IgD-negative memory B cell (primary cell): ENCODE data around the gene COPS9. TPM values are rescaled to one million over a fixed set of nuclear protein-coding genes. Genes with fewer than 3 reads are reported as not detected.
A peak's percentile ranks its signal among the peaks of the same experiment; 100 is the strongest.

Source experiments
- H3K27ac Mint-ChIP-seq, 3 donors: one replicate each; pipeline ENCODE4 v1.8.0; 2020 to 2022; ENCODE audit warnings: mild to moderate bottlenecking in 3 of 3, mixed read lengths in 3 of 3, moderate library complexity in 1 of 3
- H3K27me3 Mint-ChIP-seq: one replicate; pipeline ENCODE4 v1.8.0; 2021; ENCODE audit warnings: mixed read lengths
- H3K36me3 Mint-ChIP-seq: one replicate; pipeline ENCODE4 v1.8.0; 2020; ENCODE audit warnings: mild to moderate bottlenecking, mixed read lengths
- H3K4me1 Mint-ChIP-seq, 3 donors: one replicate each; pipeline ENCODE4 v1.8.0; 2020 to 2022; ENCODE audit warnings: mixed read lengths in 3 of 3, mild to moderate bottlenecking in 1 of 3
- H3K4me3 Mint-ChIP-seq, 4 donors: one replicate each; pipeline ENCODE4 v1.8.0; 2020 to 2022; ENCODE audit warnings: mild to moderate bottlenecking in 4 of 4, mixed read lengths in 4 of 4, moderate library complexity in 3 of 4
- H3K9me3 Mint-ChIP-seq, 3 donors: one replicate each; pipeline ENCODE4 v1.8.0; 2020 to 2021; ENCODE audit warnings: mixed read lengths in 3 of 3, mild to moderate bottlenecking in 1 of 3
- polyA plus RNA-seq: library from polyadenylated mRNA; unstranded; fragments of 300-500 nt; fragmentation: Illumina TruSeq; gene quantifications from one replicate; pipeline ENCODE4 v1.2.3, GENCODE V29; 2021

The COPS9 gene
- polyA plus RNA-seq, 1 donor from 2014 or later: 235 TPM

DNA sequence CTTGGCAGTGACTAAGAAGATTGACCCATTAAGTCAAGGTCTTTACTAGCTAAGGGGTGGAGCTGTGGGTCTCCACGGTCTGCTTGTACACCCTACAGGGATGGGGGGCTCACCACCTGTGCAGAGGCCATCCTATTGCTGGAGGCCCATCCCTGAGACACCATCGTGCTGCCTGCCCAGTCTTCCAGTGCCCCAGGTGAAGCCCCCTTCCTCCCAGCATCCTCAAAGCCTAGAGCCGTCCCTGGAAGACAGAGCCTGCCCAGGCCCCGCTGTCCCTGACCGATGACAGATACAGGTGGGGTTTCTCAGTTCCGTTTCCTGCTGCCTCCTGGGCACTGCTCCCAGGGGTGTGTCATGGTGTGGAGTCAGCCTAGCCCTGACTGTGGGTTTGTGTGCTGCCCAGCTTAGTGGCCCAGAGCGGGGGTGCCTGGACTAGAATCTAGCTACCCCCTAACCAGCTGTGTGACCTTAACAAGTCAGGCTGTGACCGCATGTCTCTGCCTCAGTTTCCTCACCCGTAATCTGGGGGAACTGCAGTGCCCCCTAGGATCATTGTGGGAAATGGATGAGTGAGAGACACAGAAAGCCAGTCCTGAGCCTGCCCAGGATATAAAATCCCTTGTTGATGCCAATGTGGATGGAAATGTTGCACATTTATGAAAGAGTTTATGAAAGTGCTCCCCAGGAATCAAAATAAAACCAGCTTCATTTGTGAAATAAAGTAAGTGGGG lies 2.3 kb upstream of the COPS9 start:
- peaks cover 3% of the 10 kb centered on the region for H3K27me3 Mint-ChIP-seq
- no peak overlapping the region for H3K27ac Mint-ChIP-seq

DNA sequence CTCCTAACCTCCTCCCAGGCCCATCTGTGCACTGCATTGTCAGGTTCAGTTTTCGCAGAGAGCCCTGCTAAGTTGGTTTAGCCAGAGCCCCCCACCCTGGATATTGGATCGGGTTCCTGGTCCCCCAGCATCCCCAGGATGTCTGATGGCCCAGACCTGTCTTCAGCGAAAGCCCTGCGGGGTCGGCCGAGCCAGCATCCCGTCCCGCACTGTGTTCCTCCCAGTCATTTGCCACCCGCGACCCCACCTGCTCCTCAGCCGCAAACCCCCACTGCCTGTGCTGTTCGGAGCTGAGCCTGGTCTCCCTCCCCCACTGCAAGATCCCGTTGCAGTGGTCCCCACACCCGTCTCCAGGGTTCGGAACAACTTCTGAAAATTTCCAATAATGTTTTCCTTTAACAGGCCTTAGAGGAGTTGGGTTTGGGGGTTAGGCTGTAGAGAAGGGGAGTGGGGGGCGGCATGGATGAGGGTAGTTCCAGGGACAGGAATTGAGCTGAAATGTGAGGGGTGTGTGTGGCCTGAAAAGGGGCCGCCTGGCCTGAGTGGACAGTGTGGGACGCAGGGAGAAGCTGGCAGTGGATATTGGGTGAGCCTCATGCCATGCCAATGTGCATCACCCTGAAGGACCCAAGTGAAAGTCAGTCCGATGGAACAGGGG lies 1.6 kb upstream of the COPS9 start:
- no peaks in the 10 kb centered on the region for H3K9me3 Mint-ChIP-seq
- peaks cover 1% of the 10 kb centered on the region for H3K36me3 Mint-ChIP-seq
- H3K4me3 Mint-ChIP-seq: peak overlapping the region in 1 of 4 donors; percentile 95
- H3K27ac Mint-ChIP-seq: no peak overlapping the region
- peaks cover 6 to 18% (median 11%) of the 10 kb centered on the region in 3 donors for H3K4me1 Mint-ChIP-seq
- H3K27me3 Mint-ChIP-seq: peaks cover 3% of the 10 kb centered on the region

More for the DNA sequence above, 2.3 kb upstream of the COPS9 start:
- H3K36me3 Mint-ChIP-seq: no peaks in the 10 kb centered on the region
- H3K4me1 Mint-ChIP-seq: peaks cover 6 to 18% (median 12%) of the 10 kb centered on the region in 3 donors
- H3K9me3 Mint-ChIP-seq: no peaks in the 10 kb centered on the region
- H3K4me3 Mint-ChIP-seq: peak overlapping the region in 1 of 4 donors; percentile 95

DNA sequence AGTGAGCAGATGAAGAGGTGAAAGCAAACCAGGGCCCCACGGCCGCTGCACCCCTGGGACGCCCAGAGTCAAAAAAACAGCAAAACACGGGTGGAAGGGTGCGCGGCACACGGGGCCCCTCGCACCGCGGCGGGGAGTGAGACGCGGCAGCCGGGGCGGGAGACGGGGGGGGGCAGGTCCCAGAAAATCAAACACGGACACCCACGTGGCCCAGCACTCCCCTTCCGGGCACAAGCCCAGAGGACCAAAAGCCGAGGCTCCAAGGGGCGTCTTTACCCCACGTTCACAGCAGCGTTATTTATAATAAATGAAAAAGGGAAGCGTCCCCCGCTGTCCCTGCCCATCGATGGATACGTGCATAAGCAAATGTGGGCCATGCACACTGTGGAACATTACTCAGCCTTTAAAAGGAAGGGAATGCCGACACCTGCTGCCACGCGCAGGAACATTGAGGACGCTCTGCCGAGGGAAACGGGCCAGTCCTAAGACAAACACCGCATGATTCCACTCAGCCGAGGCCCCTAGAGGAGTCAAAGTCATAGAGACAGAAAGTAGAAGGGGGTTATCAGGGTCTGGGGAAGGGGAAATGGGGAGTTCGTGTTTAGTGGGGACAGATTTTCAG lies 677 bp upstream of the COPS9 start:
- peaks cover 6 to 18% (median 11%) of the 10 kb centered on the region in 3 donors for H3K4me1 Mint-ChIP-seq
- H3K36me3 Mint-ChIP-seq: peaks cover 2% of the 10 kb centered on the region
- H3K4me3 Mint-ChIP-seq: peak overlapping the region; percentile 89 to 97 (median 96)
- H3K27ac Mint-ChIP-seq: peak overlapping the region in 2 of 3 donors; percentile 45 to 88
- H3K9me3 Mint-ChIP-seq: no peaks in the 10 kb centered on the region
- no peaks in the 10 kb centered on the region for H3K27me3 Mint-ChIP-seq

DNA sequence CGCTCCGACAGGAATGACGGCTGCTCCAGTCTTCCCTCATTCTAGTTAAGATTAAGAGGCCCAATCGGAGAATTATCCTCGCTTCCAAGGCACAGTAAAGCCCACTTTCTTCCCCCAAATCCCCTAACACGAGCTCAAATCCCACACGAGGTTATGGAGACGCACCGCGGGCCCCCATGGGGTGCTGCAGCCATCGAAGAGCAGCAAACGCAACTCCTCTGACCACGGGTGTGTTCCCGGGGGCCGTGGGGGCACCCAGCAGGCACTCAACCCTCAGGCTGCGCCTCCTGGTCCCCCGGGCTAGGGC lies 446 bp downstream of the COPS9 start:
- Mint-ChIP-seq H3K9me3 (no peaks in the 10 kb centered on the region), H3K36me3 (peaks cover 2% of the 10 kb centered on the region), H3K27me3 (no peaks in the 10 kb centered on the region), H3K4me1 (peaks cover 6 to 18% (median 11%) of the 10 kb centered on the region in 3 donors), H3K4me3 (peak overlapping the region; percentile 89 to 97 (median 96)), H3K27ac (peak overlapping the region in 2 of 3 donors; percentile 65 to 88)

DNA sequence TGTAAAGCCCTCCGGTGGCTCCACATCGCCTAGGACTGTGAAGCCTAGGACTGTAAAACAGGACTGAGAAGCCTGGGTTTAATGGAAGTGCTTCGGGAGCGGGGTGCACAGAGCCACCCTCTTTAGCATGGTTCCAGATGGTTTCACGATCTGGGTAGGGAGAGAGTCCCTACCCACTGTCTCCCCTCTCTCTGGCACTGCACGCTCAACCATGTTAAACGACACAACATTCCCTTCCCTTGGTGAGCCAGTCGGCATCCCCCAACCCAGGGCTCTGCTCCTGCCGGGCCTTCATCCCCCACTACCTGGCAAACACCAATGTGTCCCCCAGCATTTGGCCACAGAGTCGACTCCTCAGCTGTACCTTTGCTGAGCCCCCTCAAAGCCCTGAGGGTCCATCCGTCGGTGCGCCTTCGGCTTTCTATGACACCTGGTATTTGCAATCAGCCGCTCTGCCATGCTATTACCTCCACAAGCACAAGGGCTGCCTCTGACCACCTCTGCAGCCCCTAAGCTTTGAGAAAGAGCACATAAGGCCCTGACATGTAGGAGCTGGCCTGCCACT lies 1.1 kb downstream of the COPS9 start:
- peak overlapping the region in 2 of 3 donors; percentile 65 to 88 for H3K27ac Mint-ChIP-seq
- peaks cover 6 to 18% (median 11%) of the 10 kb centered on the region in 3 donors for H3K4me1 Mint-ChIP-seq
- H3K27me3 Mint-ChIP-seq: no peaks in the 10 kb centered on the region
- peak overlapping the region; percentile 89 to 97 (median 96) for H3K4me3 Mint-ChIP-seq
- H3K9me3 Mint-ChIP-seq: no peaks in the 10 kb centered on the region
- H3K36me3 Mint-ChIP-seq: peaks cover 3% of the 10 kb centered on the region

DNA sequence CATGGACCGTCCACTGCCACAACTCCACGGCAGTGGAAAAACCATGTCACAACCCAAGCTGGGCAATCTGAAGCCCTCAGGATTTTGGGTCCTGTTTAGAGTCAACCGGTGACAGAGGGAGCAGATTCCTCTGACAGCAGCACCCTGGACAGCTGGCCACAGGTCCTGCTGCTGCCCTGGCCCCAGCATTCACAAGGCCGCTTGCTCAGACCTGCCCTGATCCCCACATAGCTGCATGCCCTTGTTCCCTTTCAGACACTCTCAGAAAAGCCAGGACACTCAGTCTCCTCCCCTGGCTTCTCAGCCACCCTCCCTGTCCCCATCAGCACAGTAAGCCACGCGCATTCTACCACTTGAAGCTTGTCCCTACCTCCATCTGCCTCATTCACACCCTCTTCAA lies 1.6 kb downstream of the COPS9 start:
- Mint-ChIP-seq H3K27me3 (no peaks in the 10 kb centered on the region), H3K27ac (no peak overlapping the region), H3K4me1 (peaks cover 6 to 18% (median 11%) of the 10 kb centered on the region in 3 donors), H3K4me3 (peak overlapping the region; percentile 55 to 95 (median 72)), H3K9me3 (no peaks in the 10 kb centered on the region), H3K36me3 (peaks cover 8% of the 10 kb centered on the region)

DNA sequence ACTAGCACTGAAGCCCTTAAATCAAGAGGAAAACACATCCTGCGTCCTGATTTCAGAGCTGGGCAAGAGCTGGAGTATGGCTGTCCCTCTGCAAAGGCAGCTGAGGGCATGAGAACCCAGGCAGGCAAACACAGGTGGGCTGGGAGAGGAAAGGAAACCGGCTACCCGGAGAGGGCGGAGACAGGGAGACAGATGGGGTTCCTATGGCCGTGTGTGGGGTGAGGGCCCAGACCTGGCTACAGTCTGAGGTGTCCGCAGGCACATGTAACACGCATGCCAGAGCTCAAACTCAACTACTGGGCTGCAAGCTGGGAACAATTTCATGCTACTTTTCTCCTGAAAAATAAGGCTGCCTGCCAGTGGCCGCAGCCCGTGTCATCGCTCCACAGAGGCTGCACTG lies 2.7 kb downstream of the COPS9 start:
- H3K9me3 Mint-ChIP-seq: no peaks in the 10 kb centered on the region
- H3K27me3 Mint-ChIP-seq: no peaks in the 10 kb centered on the region
- H3K36me3 Mint-ChIP-seq: peaks cover 9% of the 10 kb centered on the region
- peak overlapping the region in 1 of 3 donors; percentile 54 for H3K27ac Mint-ChIP-seq
- peaks cover 6 to 18% (median 11%) of the 10 kb centered on the region in 3 donors for H3K4me1 Mint-ChIP-seq
- H3K4me3 Mint-ChIP-seq: peak overlapping the region in 1 of 4 donors; percentile 95

DNA sequence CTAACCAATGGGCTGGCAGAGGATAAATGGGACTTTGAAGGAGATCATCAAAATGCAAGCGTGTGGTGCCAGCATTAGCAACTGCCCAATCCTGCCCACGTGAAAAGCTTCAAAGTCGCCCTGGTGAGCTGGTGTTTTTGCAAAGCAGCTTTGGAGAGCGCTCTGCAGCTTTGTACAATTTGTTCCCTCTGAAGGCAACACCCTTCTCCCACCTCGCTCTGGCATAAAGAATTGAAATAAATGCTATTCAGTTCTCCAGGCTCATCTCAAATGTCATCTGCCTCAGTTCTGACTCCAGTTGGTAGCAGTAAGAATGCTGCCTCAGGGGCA lies 3.5 kb downstream of the COPS9 start:
- H3K27me3 Mint-ChIP-seq: no peaks in the 10 kb centered on the region
- peaks cover 9% of the 10 kb centered on the region for H3K36me3 Mint-ChIP-seq
- H3K9me3 Mint-ChIP-seq: no peaks in the 10 kb centered on the region
- H3K4me1 Mint-ChIP-seq: peaks cover 6 to 18% (median 11%) of the 10 kb centered on the region in 3 donors
- peak overlapping the region in 1 of 4 donors; percentile 68 for H3K4me3 Mint-ChIP-seq
- H3K27ac Mint-ChIP-seq: no peak overlapping the region

DNA sequence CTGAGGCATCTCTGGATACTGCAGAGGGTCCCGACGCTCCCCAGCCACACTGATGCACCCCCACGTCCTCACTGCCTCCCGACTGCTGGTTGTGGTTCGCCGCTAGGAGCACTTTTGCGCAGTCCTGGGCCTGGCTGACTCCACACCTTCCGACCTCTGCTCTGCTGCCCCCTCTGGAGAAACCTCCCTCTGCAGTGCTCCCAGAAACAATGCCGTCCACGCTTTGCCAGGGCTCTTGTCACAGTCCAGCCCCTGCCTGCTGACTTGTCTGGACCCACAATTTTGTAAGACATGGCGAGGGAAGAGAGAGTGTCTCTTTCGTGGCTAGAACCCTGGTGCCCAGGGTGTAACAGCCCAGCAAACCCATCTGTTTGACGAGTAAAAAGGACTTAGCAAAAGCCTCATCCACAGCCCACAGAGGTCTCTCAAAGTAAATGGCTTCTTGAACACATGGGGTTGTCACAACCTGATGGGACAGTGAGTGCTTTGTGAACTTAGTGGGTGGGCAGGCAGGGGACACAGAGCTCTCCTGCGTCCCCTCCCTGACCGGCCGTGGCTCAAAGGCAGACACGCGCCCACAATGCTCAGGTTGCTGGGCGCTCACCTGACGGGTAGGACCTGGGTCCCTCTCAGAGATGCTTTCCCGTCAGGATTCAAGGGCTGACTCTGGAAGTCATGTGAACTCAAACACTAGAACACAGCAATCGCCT lies 4.0 kb downstream of the COPS9 start:
- Mint-ChIP-seq H3K9me3 (no peaks in the 10 kb centered on the region), H3K4me1 (peaks cover 6 to 16% (median 11%) of the 10 kb centered on the region in 3 donors), H3K27me3 (no peaks in the 10 kb centered on the region), H3K36me3 (peaks cover 9% of the 10 kb centered on the region), H3K4me3 (peak overlapping the region in 1 of 4 donors; percentile 68), H3K27ac (no peak overlapping the region)

DNA sequence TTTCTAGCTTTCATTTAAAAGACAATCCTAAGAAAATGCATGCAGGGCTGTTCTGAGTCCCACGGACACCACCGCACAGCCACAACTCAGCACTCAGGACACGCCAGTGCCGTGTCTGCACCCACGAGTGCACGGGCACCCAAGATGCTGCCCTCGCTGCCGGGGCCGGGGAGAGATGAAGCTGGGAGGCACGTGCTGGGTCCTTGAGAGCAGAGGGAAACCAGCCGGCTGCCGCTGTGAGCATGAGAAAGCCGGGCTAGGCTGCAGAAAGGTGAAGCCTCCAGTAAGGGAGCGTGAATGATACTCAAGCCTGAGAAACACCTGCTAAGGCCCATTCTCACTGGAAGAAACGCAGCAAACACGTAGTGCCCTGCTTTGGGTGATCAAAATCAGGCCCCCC lies 4.8 kb downstream of the COPS9 start:
- Mint-ChIP-seq H3K27me3 (no peaks in the 10 kb centered on the region), H3K27ac (no peak overlapping the region), H3K36me3 (peaks cover 13% of the 10 kb centered on the region), H3K4me3 (peak overlapping the region in 2 of 4 donors; percentile 47 to 68), H3K4me1 (peaks cover 6 to 13% (median 8%) of the 10 kb centered on the region in 3 donors), H3K9me3 (no peaks in the 10 kb centered on the region)

DNA sequence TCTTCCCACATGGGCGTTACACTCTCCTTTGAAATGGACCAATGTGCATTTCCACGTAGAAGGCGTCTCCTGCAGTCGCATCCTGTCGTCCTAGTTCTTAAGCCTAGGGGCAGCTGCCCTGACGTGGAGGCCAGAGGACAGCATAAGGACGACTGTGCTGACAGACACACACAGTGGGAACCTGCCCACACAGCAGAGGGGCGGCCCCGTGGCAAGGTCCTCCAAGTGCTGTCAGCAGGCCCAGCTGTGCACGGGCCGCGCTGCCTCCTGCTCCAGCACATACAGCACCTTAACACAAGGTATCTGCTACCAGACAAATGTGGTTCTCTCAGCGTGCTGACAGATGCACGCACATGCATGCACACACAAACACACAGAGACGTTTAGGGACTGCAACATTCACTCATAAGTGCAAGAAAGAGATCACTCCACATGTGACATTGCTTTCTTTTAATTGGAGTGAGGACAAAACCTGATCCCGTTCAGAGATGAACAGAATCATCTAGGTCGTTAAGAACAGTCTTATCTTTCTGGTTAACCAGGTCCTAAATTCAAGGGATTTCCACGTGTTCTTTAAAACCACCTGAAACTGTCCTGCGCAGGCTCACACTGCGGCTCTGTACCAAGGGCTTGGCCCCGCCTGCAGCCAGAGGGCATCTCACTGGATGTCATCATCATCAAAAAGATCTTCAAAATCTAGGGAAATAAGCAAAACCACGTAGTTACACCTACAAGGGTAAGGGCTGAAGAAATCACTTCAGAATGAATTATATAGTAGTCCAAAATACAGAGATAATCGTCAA lies 5.5 kb downstream of the COPS9 start:
- H3K4me1 Mint-ChIP-seq: peaks cover 4 to 12% (median 6%) of the 10 kb centered on the region in 3 donors
- H3K27me3 Mint-ChIP-seq: no peaks in the 10 kb centered on the region
- peak overlapping the region in 1 of 3 donors; percentile 41 for H3K27ac Mint-ChIP-seq
- H3K4me3 Mint-ChIP-seq: peak overlapping the region in 1 of 4 donors; percentile 68
- peaks cover 15% of the 10 kb centered on the region for H3K36me3 Mint-ChIP-seq
- no peaks in the 10 kb centered on the region for H3K9me3 Mint-ChIP-seq

DNA sequence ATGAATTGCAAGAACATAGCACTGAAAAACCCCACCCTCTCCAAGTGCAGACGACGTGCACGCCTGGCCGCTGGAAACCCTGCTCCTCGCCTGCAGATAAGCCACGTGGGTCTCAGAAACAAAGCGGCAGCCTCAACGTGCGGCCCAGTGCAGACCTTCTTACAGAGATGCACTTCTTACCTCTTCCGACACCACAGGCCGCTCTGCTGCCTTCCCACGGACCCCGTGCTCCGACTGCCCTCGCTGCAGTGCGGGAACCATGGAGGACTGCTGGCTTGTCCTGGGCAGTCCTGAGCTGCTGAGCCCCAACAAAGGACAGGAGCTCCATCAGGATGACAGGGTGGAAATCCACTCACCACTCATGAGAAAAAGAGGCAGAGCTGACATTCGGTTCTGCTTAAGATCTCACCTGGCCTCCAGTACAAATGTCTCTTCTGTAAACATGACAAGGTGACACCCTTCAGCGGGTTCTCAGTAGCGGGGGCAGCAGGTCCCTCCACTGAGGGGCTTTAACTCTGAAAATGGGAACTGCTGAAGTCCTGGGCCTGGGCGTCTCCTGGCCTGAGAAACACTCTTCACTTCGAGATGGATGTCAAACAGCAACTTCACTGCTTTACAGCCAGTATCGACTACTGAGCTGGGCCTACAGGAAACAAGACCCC lies 6.2 kb downstream of the COPS9 start:
- no peak overlapping the region for H3K27ac Mint-ChIP-seq
- H3K4me3 Mint-ChIP-seq: peak overlapping the region in 1 of 4 donors; percentile 68
- no peaks in the 10 kb centered on the region for H3K9me3 Mint-ChIP-seq
- no peaks in the 10 kb centered on the region for H3K27me3 Mint-ChIP-seq
- H3K36me3 Mint-ChIP-seq: peaks cover 15% of the 10 kb centered on the region
- peaks cover 0 to 4% (median 3%) of the 10 kb centered on the region in 3 donors for H3K4me1 Mint-ChIP-seq

DNA sequence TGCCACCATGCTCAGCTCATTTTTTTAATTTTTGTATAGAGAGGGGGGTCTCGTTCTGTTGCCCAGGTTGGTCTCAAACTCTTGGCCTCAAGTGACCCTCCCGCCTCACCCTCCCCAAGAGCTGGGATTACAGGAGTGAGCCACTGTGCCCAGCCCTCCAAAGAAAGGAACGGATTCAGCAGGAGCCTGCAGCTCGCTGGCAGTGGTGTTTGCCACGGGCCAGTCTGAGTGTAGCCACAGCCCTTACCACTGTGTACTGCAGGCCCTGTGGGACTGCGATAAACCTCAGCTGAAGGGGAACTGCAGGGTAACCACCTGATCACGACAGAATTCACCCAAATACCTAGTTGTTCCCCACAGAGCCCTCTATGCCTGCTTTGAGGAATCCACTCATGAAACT lies 6.8 kb downstream of the COPS9 start:
- H3K27me3 Mint-ChIP-seq: no peaks in the 10 kb centered on the region
- H3K4me1 Mint-ChIP-seq: no peaks in the 10 kb centered on the region
- peak overlapping the region in 1 of 4 donors; percentile 32 for H3K4me3 Mint-ChIP-seq
- H3K9me3 Mint-ChIP-seq: no peaks in the 10 kb centered on the region
- H3K27ac Mint-ChIP-seq: no peak overlapping the region
- H3K36me3 Mint-ChIP-seq: peaks cover 15% of the 10 kb centered on the region
